ENCODE results near the gene TVP23A. TPM values are rescaled to one million over a fixed set of nuclear protein-coding genes. Genes with fewer than 3 reads are reported as not detected.

TVP23A gene
- total RNA-seq, 2 experiments from 2014 or later, result not detected

GRCh38 chr16:10769381-10769780 is 49.2 kb downstream of the TVP23A start:
- POLR2A ChIA-PET, result no interaction called here
- Mint-ChIP-seq H3K36me3 (ENCODE audit: low read depth) (peaks cover 14% of the 10 kb centered on the region), H3K4me1 (peaks cover 35% of the 10 kb centered on the region), H3K9me3 (no peaks in the 10 kb centered on the region), H3K27ac (no peak overlapping the region), H3K4me3 (no peak overlapping the region), H3K27me3 (peaks cover 8% of the 10 kb centered on the region)
- no peak for DNase-seq
- CTCF ChIA-PET, result no interaction called here

GRCh38 chr16:10767127-10767526 is 51.5 kb downstream of the TVP23A start:
- CTCF ChIA-PET, result no interaction called here

GRCh38 chr16:10765772-10766171 is 52.8 kb downstream of the TVP23A start:
- Mint-ChIP-seq H3K4me1 (peaks cover 16% of the 10 kb centered on the region), H3K36me3 (ENCODE audit: low read depth) (peaks cover 45% of the 10 kb centered on the region), H3K4me3 (no peak overlapping the region), H3K27ac (no peak overlapping the region), H3K9me3 (peaks cover 6% of the 10 kb centered on the region), H3K27me3 (no peaks in the 10 kb centered on the region)
- DNase-seq, result no peak
- ChIA-PET POLR2A (no interaction called here), CTCF (interaction anchor here (0.9 kb wide), 1 partner anchor 14 kb away, joined by 3 read pairs; no protein-coding TSS in a partner anchor)

More at GRCh38 chr16:10767127-10767526, 51.5 kb downstream of the TVP23A start:
- Mint-ChIP-seq H3K4me3 (no peak overlapping the region), H3K27me3 (peaks cover 1% of the 10 kb centered on the region), H3K4me1 (peaks cover 26% of the 10 kb centered on the region), H3K36me3 (ENCODE audit: low read depth) (peaks cover 33% of the 10 kb centered on the region), H3K27ac (no peak overlapping the region), H3K9me3 (peaks cover 6% of the 10 kb centered on the region)
- no peak for DNase-seq
- POLR2A ChIA-PET, result no interaction called here

GRCh38 chr16:10763456-10763855 is 55.1 kb downstream of the TVP23A start:
- H3K9me3 Mint-ChIP-seq, result peaks cover 6% of the 10 kb centered on the region
- POLR2A ChIA-PET, result no interaction called here
- H3K27me3 Mint-ChIP-seq, result no peaks in the 10 kb centered on the region
- no peak overlapping the region for H3K27ac Mint-ChIP-seq
- CTCF ChIA-PET, result interaction anchor here (1.0 kb wide), 1 partner anchor 129 kb away, joined by 3 read pairs; no protein-coding TSS in a partner anchor
- peaks cover 12% of the 10 kb centered on the region for H3K4me1 Mint-ChIP-seq
- no peak for DNase-seq
- no peak overlapping the region for H3K4me3 Mint-ChIP-seq
- H3K36me3 Mint-ChIP-seq (ENCODE audit: low read depth), result peaks cover 55% of the 10 kb centered on the region

- no peak for DNase-seq
- H3K27me3 Mint-ChIP-seq, result no peaks in the 10 kb centered on the region
- peaks cover 6% of the 10 kb centered on the region for H3K9me3 Mint-ChIP-seq
- peaks cover 12% of the 10 kb centered on the region for H3K4me1 Mint-ChIP-seq
- no peak overlapping the region for H3K4me3 Mint-ChIP-seq
- ChIA-PET CTCF (no interaction called here), POLR2A (no interaction called here)
- peaks cover 59% of the 10 kb centered on the region for H3K36me3 Mint-ChIP-seq (ENCODE audit: low read depth)
- no peak overlapping the region for H3K27ac Mint-ChIP-seq
Observed at GRCh38 chr16:10762336-10763016, 56.1 kb downstream of the TVP23A start.

GRCh38 chr16:10761373-10761772 is 57.2 kb downstream of the TVP23A start:
- Mint-ChIP-seq H3K36me3 (ENCODE audit: low read depth) (peaks cover 66% of the 10 kb centered on the region), H3K4me3 (no peak overlapping the region)

GRCh38 chr16:10760858-10761257 is 57.7 kb downstream of the TVP23A start:
- DNase-seq, result no peak
- Mint-ChIP-seq H3K9me3 (peaks cover 6% of the 10 kb centered on the region), H3K4me1 (peaks cover 10% of the 10 kb centered on the region), H3K36me3 (ENCODE audit: low read depth) (peaks cover 69% of the 10 kb centered on the region), H3K27me3 (no peaks in the 10 kb centered on the region), H3K4me3 (no peak overlapping the region), H3K27ac (no peak overlapping the region)
- POLR2A ChIA-PET, result no interaction called here
- CTCF ChIA-PET, result no interaction called here

More at GRCh38 chr16:10761373-10761772, 57.2 kb downstream of the TVP23A start:
- H3K27ac Mint-ChIP-seq, result no peak overlapping the region
- ChIA-PET CTCF (no interaction called here), POLR2A (no interaction called here)
- DNase-seq, result no peak
- peaks cover 6% of the 10 kb centered on the region for H3K9me3 Mint-ChIP-seq
- H3K27me3 Mint-ChIP-seq, result no peaks in the 10 kb centered on the region
- peaks cover 12% of the 10 kb centered on the region for H3K4me1 Mint-ChIP-seq

GRCh38 chr16:10756574-10756973 is 62.0 kb downstream of the TVP23A start:
- no peak overlapping the region for H3K27ac Mint-ChIP-seq
- peaks cover 7% of the 10 kb centered on the region for H3K4me1 Mint-ChIP-seq
- H3K27me3 Mint-ChIP-seq, result no peaks in the 10 kb centered on the region
- ChIA-PET CTCF (interaction anchor here (0.6 to 1.0 kb wide), 3 partner anchors 50 to 776 kb away, joined by 3 read pairs; no protein-coding TSS in a partner anchor), POLR2A (no interaction called here)
- DNase-seq, result no peak
- H3K9me3 Mint-ChIP-seq, result no peaks in the 10 kb centered on the region
- H3K4me3 Mint-ChIP-seq, result no peak overlapping the region
- H3K36me3 Mint-ChIP-seq (ENCODE audit: low read depth), result peaks cover 50% of the 10 kb centered on the region

GRCh38 chr16:10754941-10755340 is 63.7 kb downstream of the TVP23A start:
- H3K27me3 Mint-ChIP-seq, result no peaks in the 10 kb centered on the region
- POLR2A ChIA-PET, result no interaction called here
- no peak for DNase-seq

GRCh38 chr16:10753670-10754069 is 64.9 kb downstream of the TVP23A start:
- H3K27ac Mint-ChIP-seq, result no peak overlapping the region
- H3K4me1 Mint-ChIP-seq, result peaks cover 22% of the 10 kb centered on the region
- ChIA-PET CTCF (no interaction called here), POLR2A (no interaction called here)
- peaks cover 44% of the 10 kb centered on the region for H3K36me3 Mint-ChIP-seq (ENCODE audit: low read depth)
- no peaks in the 10 kb centered on the region for H3K27me3 Mint-ChIP-seq
- DNase-seq, result no peak
- no peak overlapping the region for H3K4me3 Mint-ChIP-seq
- H3K9me3 Mint-ChIP-seq, result no peaks in the 10 kb centered on the region

More at GRCh38 chr16:10754941-10755340, 63.7 kb downstream of the TVP23A start:
- Mint-ChIP-seq H3K9me3 (no peaks in the 10 kb centered on the region), H3K36me3 (ENCODE audit: low read depth) (peaks cover 44% of the 10 kb centered on the region), H3K4me1 (peaks cover 14% of the 10 kb centered on the region), H3K4me3 (no peak overlapping the region), H3K27ac (peak overlapping the region; percentile 66)
- CTCF ChIA-PET, result interaction anchor here (0.6 kb wide), 2 partner anchors 56 to 295 kb away, joined by 3 read pairs; no protein-coding TSS in a partner anchor

- Mint-ChIP-seq H3K4me3 (no peak overlapping the region), H3K27me3 (no peaks in the 10 kb centered on the region), H3K4me1 (peaks cover 25% of the 10 kb centered on the region), H3K36me3 (ENCODE audit: low read depth) (peaks cover 47% of the 10 kb centered on the region), H3K9me3 (no peaks in the 10 kb centered on the region), H3K27ac (no peak overlapping the region)
- no peak for DNase-seq
- ChIA-PET CTCF (interaction anchor here (1.7 kb wide), 1 partner anchor 10 kb away, joined by 7 read pairs; the partner anchor contains the start of gene NUBP1), POLR2A (no interaction called here)
Observed at GRCh38 chr16:10752843-10753523, 65.6 kb downstream of the TVP23A start.

- H3K4me1 Mint-ChIP-seq, result peaks cover 25% of the 10 kb centered on the region
- H3K4me3 Mint-ChIP-seq, result no peak overlapping the region
- H3K9me3 Mint-ChIP-seq, result no peaks in the 10 kb centered on the region
- ChIA-PET POLR2A (no interaction called here), CTCF (interaction anchor here (0.9 to 1.7 kb wide), 3 partner anchors 8 to 165 kb away, joined by 3 to 7 read pairs (median 3); partner anchors contain the start of gene NUBP1)
- H3K27ac Mint-ChIP-seq, result no peak overlapping the region
- peaks cover 45% of the 10 kb centered on the region for H3K36me3 Mint-ChIP-seq (ENCODE audit: low read depth)
- H3K27me3 Mint-ChIP-seq, result no peaks in the 10 kb centered on the region
- no peak for DNase-seq
Observed at GRCh38 chr16:10751291-10751697, 67.3 kb downstream of the TVP23A start.

GRCh38 chr16:10750793-10751192 is 67.8 kb downstream of the TVP23A start:
- Mint-ChIP-seq H3K4me3 (no peak overlapping the region), H3K9me3 (no peaks in the 10 kb centered on the region), H3K27ac (no peak overlapping the region), H3K27me3 (no peaks in the 10 kb centered on the region), H3K36me3 (ENCODE audit: low read depth) (peaks cover 45% of the 10 kb centered on the region), H3K4me1 (peaks cover 24% of the 10 kb centered on the region)
- ChIA-PET CTCF (interaction anchor here (1.2 kb wide), 1 partner anchor 86 kb away, joined by 3 read pairs; no protein-coding TSS in a partner anchor), POLR2A (no interaction called here)
- no peak for DNase-seq

All from activated CD4-positive, alpha-beta T cell treated with anti-CD3 and anti-CD28 coated beads, Interleukin-2, amount 10 ng/mL, durations not matched to agents 7 days and 5 days (primary cell).